HG03469 (cell line): Measurements from ENCODE around the gene ZBP1.

Experiments
- ATAC-seq: cut with Tn5 transposase; IDR thresholded peaks from one replicate; pipeline ENCODE4 v1.9.1; 2021; ENCODE audit warnings: mild to moderate bottlenecking, moderate library complexity, moderate number of reproducible peaks; ENCODE audit not compliant: unreplicated experiment

ZBP1 gene

GRCh38 chr20:57576617-57577550, 43.3 kb downstream of the ZBP1 start:
- ATAC-seq: no peak

- no peak for ATAC-seq
Measured at GRCh38 chr20:57576002-57576401, 44.2 kb downstream of the ZBP1 start.

- no peak for ATAC-seq
Measured at GRCh38 chr20:57574954-57575353, 45.3 kb downstream of the ZBP1 start.

GRCh38 chr20:57573894-57574293, 46.3 kb downstream of the ZBP1 start:
- no peak for ATAC-seq

GRCh38 chr20:57573242-57573641, 47.0 kb downstream of the ZBP1 start:
- ATAC-seq: no peak

- no peak for ATAC-seq
Measured at GRCh38 chr20:57571782-57572416, 48.3 kb downstream of the ZBP1 start.

GRCh38 chr20:57570920-57571319, 49.3 kb downstream of the ZBP1 start:
- no peak for ATAC-seq

- ATAC-seq: no peak
Measured at GRCh38 chr20:57570145-57570850, 49.9 kb downstream of the ZBP1 start.

- no peak for ATAC-seq
Measured at GRCh38 chr20:57568960-57569359, 51.3 kb downstream of the ZBP1 start.

GRCh38 chr20:57568088-57568896, 51.9 kb downstream of the ZBP1 start:
- no peak for ATAC-seq

GRCh38 chr20:57567471-57568079, 52.7 kb downstream of the ZBP1 start:
- no peak for ATAC-seq

GRCh38 chr20:57566803-57567459, 53.3 kb downstream of the ZBP1 start:
- no peak for ATAC-seq

GRCh38 chr20:57566399-57566798, 53.8 kb downstream of the ZBP1 start:
- no peak for ATAC-seq

- no peak for ATAC-seq
Measured at GRCh38 chr20:57564951-57565642, 55.1 kb downstream of the ZBP1 start.

- no peak for ATAC-seq
Measured at GRCh38 chr20:57564180-57564802, 55.9 kb downstream of the ZBP1 start.

- ATAC-seq: no peak
Measured at GRCh38 chr20:57563522-57563921, 56.7 kb downstream of the ZBP1 start.

- ATAC-seq: no peak
Measured at GRCh38 chr20:57562541-57563465, 57.4 kb downstream of the ZBP1 start.
